Non-pigmented ciliary epithelial cell (primary cell): ENCODE measurements around the gene NELFCD.
"Not testable (repeated sequence)": the region's sequence is repeated elsewhere in the genome, so short reads cannot be mapped to it uniquely, and the experiment has no call there.

Experiments used
- DNase-seq: peaks from one replicate; pipeline ENCODE4 v3.0.0-alpha.2; 2010; ENCODE audit warnings: low read depth

NELFCD gene

GRCh38 chr20:58973866-58974265, 7.2 kb upstream of the NELFCD start:
- DNase-seq, result no peak

- DNase-seq, result no peak
Measured at GRCh38 chr20:58975353-58975752, 5.7 kb upstream of the NELFCD start.

GRCh38 chr20:58976061-58976730, 4.9 kb upstream of the NELFCD start:
- DNase-seq, result no peak

GRCh38 chr20:58978351-58979190, 2.5 kb upstream of the NELFCD start:
- no peak for DNase-seq

GRCh38 chr20:58981628-58982364, 740 bp downstream of the NELFCD start:
- no peak for DNase-seq

GRCh38 chr20:58982406-58983114, 1.5 kb downstream of the NELFCD start:
- DNase-seq, result no peak

- DNase-seq, result not testable (repeated sequence)
Measured at GRCh38 chr20:58983115-58983468, 2.0 kb downstream of the NELFCD start.

GRCh38 chr20:58984691-58985090, 3.6 kb downstream of the NELFCD start:
- no peak for DNase-seq

GRCh38 chr20:58985656-58986055, 4.6 kb downstream of the NELFCD start:
- DNase-seq, result no peak

GRCh38 chr20:58986286-58986967, 5.4 kb downstream of the NELFCD start:
- DNase-seq, result no peak

GRCh38 chr20:58986968-58987517, 6.0 kb downstream of the NELFCD start:
- DNase-seq, result no peak

GRCh38 chr20:58987790-58988564, 6.9 kb downstream of the NELFCD start:
- DNase-seq, result no peak

GRCh38 chr20:58988565-58988882, 7.5 kb downstream of the NELFCD start:
- DNase-seq, result no peak

- DNase-seq, result no peak
Measured at GRCh38 chr20:58989196-58989595, 8.1 kb downstream of the NELFCD start.

GRCh38 chr20:58990651-58991445, 9.8 kb downstream of the NELFCD start:
- DNase-seq, result no peak

GRCh38 chr20:58991715-58992114, 10.7 kb downstream of the NELFCD start:
- no peak for DNase-seq

- no peak for DNase-seq
Measured at GRCh38 chr20:58992911-58993310, 11.9 kb downstream of the NELFCD start.

GRCh38 chr20:58993332-58994248, 12.5 kb downstream of the NELFCD start:
- DNase-seq, result no peak
